ENCODE data around the gene DDIT3. TPM values are rescaled to one million over a fixed set of nuclear protein-coding genes. Genes with fewer than 3 reads are reported as not detected.

The DDIT3 gene
- total and polyA plus RNA-seq, 2 of the 13 experiments (the other 11 are each of a cell fraction or from before 2014, with no cell fraction given) = 27.5 to 48.7 TPM

DNA sequence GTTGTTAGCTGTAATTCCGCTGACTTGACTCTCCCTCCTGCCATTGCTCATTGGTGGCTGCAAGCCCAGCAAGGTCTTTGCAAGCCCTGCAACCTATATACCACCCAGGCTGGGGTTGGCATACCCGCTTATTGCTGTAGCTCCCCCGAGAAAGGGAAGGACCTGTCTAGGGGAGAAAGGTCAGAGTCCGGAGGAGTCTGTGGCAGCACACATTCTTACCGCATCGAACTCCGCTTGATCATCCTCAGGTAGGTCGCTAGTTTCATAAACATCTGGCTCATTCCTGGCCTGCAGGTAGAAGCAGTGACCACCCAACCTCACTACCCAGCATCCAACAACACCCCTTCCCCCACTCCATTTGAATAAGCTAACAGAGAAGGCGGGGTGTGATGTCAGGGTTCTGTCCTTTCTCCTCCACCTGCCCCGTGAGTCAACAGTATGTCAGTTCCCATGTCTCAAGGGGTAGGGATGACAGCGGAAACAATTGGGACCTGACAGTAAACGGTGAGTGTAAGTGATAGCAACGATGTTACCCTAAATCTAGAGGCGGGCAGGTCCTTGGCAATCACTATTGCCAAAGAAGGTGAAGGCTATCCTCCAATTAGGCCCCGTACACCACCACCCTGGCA lies 25.6 kb upstream of the DDIT3 start:
- Histone ChIP-seq H3K4me1 (ENCODE audit: insufficient read depth, low read length) (peaks cover 50% of the 10 kb centered on the region), H3K4me2 (ENCODE audit: low read depth, low read length) (peak overlapping the region; percentile 94), H2AFZ (ENCODE audit: low read length) (no peak overlapping the region), H3K9ac (ENCODE audit: insufficient read depth, low read depth, low read length) (peak overlapping the region; percentile 95), H3K27ac (ENCODE audit: extremely low read length, insufficient read depth, low read length) (peak overlapping the region; percentile 56), H3K9me3 (ENCODE audit: low read length) (no peaks in the 10 kb centered on the region), H3K79me2 (ENCODE audit: insufficient read depth, low read length) (peaks cover 20% of the 10 kb centered on the region), H3K36me3 (replicated peaks in 1 of 2; ENCODE audit: control insufficient read depth in 1 of 2, insufficient read depth in 2 of 2, low read length in 2 of 2) (peaks cover 0 to 3% of the 10 kb centered on the region in 2 experiments; a peak in 1 of 5 replicates), H3K4me3 (replicated peaks in 1 of 3; ENCODE audit: insufficient read depth in 1 of 3, low read depth in 2 of 3, low read length in 3 of 3) (peak overlapping the region; percentile 87 to 96 (median 91)), H3K27me3 (ENCODE audit: control insufficient read depth in 1 of 2, insufficient read depth in 2 of 2, low read length in 2 of 2) (peaks cover 0 to 27% of the 10 kb centered on the region in 2 experiments; a peak in 2 of 5 replicates), H4K20me1 (ENCODE audit: insufficient read depth, low read length) (no peaks in the 10 kb centered on the region)
- peak; percentile 16 for ATAC-seq
- 48% methylated on average over 15 of the region's 15 CpGs for WGBS (ENCODE audit: low lambda C conversion rate)
- no TSS peak for BruUV-seq (replicated peaks)
- peak; percentile 37 for FAIRE-seq
- intact Hi-C loops (cut with micrococcal nuclease; ENCODE audit: unreplicated experiment) = loop anchor here (1.0 kb wide), 1 partner anchor 30 kb away; no protein-coding TSS in a partner anchor
- in situ Hi-C loops (cut with HindIII; ENCODE audit: extremely low pct_ligation_motif_present, low pct_unique_long_range_greater_than_20kb) = no loop called here
- peak; percentile 40 for DNase-seq (ENCODE audit: low spot score)
- POLR2A ChIA-PET = interaction anchor here (1.0 to 2.7 kb wide), 11 partner anchors 8 to 65 kb away, joined by 3 to 35 read pairs (median 13); partner anchors contain the start of genes ARHGEF25, DDIT3 and DTX3
- CTCF ChIA-PET (ENCODE audit: low intra/inter-chr PET ratio, low total read pairs) = interaction anchor here (1.1 kb wide), 1 partner anchor 37 kb away, joined by 3 read pairs; no protein-coding TSS in a partner anchor
- TF ChIP-seq SAP130 (CRISPR knock-in tag; IDR thresholded peaks at IDR 0.05; ENCODE audit: low read depth) (peak; percentile 68), ZNF552 (CRISPR knock-in tag; IDR thresholded peaks at IDR 0.05; ENCODE audit: borderline replicate concordance) (no peak), ZNF781 (CRISPR knock-in tag; IDR thresholded peaks at IDR 0.05; ENCODE audit: borderline replicate concordance, not compliant biosample characterization) (no peak), ZBTB7A (CRISPR knock-in tag; IDR thresholded peaks at IDR 0.05) (no peak), POLR2AphosphoS2 (IDR thresholded peaks at IDR 0.05; ENCODE audit: low read depth, low read length) (no peak), ZNF143 (CRISPR knock-in tag; IDR thresholded peaks at IDR 0.05) (peak; percentile 33; the same call in 1 of the 2 replicates), POLR2A (IDR thresholded peaks at IDR 0.05; ENCODE audit: insufficient read depth in 1 of 2, low read depth in 2 of 2, low read length in 2 of 2) (peak in 1 of 2 experiments; percentile 31; a peak in 1 of 4 replicates), ZBTB33 (CRISPR knock-in tag; IDR thresholded peaks at IDR 0.05) (peak; percentile 64), SALL2 (CRISPR knock-in tag; IDR thresholded peaks at IDR 0.05) (0 out of 2 replicates have a peak, but pooled peaks have one; percentile 33), TEAD3 (CRISPR knock-in tag; optimal IDR thresholded peaks at IDR 0.05; ENCODE audit: borderline replicate concordance) (peak; percentile 28), FOXA1 (IDR thresholded peaks at IDR 0.05) (no peak), FOXA1 (CRISPR knock-in tag; IDR thresholded peaks at IDR 0.05) (peak; percentile 41; the same call in 1 of the 2 replicates), AKAP8 (CRISPR knock-in tag; IDR thresholded peaks at IDR 0.05) (no peak), MYC (CRISPR knock-in tag; IDR thresholded peaks at IDR 0.05; ENCODE audit: borderline replicate concordance) (0 out of 2 replicates have a peak, but pooled peaks have one; percentile 20), THAP7 (CRISPR knock-in tag; IDR thresholded peaks at IDR 0.05) (0 out of 2 replicates have a peak, but pooled peaks have one; percentile 20), U2AF2 (IDR thresholded peaks at IDR 0.05; ENCODE audit: low read depth, low read length) (0 out of 2 replicates have a peak, but pooled peaks have one; percentile 29), ZNF550 (CRISPR knock-in tag; IDR thresholded peaks at IDR 0.05; ENCODE audit: borderline replicate concordance) (no peak), SIN3A (IDR thresholded peaks at IDR 0.05; ENCODE audit: borderline replicate concordance, low read depth, low read length) (0 out of 2 replicates have a peak, but pooled peaks have one; percentile 50), MAX (IDR thresholded peaks at IDR 0.05) (0 out of 2 replicates have a peak, but pooled peaks have one; percentile 15), FOSL2 (CRISPR knock-in tag; IDR thresholded peaks at IDR 0.05) (peak; percentile 39; the same call in 1 of the 2 replicates)

Data from HepG2 (cell line).